ENCODE measurements around the gene XAGE2. TPM values are rescaled to one million over a fixed set of nuclear protein-coding genes. Genes with fewer than 3 reads are reported as not detected.

XAGE2 gene
- total and polyA plus RNA-seq, 2 experiments from 2014 or later: not detected

DNA sequence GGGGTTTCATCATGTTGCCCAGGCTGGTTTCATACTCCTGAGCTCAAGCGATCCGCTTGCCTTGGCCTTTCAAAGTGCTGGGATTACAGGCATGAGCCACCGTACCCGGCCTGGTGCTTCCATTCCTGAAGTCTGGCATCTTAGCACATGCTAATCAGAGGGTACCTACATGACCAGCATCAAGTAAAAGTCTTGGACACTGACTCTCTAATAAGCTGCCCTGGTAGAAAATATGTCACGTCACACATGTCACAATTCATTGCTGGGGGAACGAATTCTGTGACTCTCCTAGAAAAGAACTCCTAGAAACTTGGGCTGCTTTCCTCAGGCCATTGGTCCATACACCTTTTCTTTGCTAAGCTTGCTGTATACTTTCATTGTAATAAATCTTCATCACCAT, 19.1 kb upstream of the XAGE2 start:
- peaks cover 21% of the 10 kb centered on the region; the same call in 1 of the 2 replicates for H3K4me1 ChIP-seq (ENCODE audit: insufficient read depth)
- H3K4me2 ChIP-seq: no peak overlapping the region
- H3F3A ChIP-seq (replicated peaks; ENCODE audit: low read depth): no peaks in the 10 kb centered on the region
- Mint-ChIP-seq H3K27ac (no peak overlapping the region), H3K4me1 (peaks cover 22% of the 10 kb centered on the region), H3K27me3 (ENCODE audit: insufficient read depth, low read depth, poor library complexity) (peaks cover 1% of the 10 kb centered on the region), H3K36me3 (ENCODE audit: low read depth) (no peaks in the 10 kb centered on the region), H3K9me3 (no peaks in the 10 kb centered on the region), H3K4me3 (no peak overlapping the region)
- ATAC-seq (no peak), DNase-seq (ENCODE audit: low spot score) (no peak)
- H3K79me2 ChIP-seq (replicated peaks; ENCODE audit: insufficient read depth): no peaks in the 10 kb centered on the region
- H3K9me2 ChIP-seq (ENCODE audit: insufficient read depth): no peaks in the 10 kb centered on the region
- no peak overlapping the region for H2AFZ ChIP-seq
- H3K4me3 ChIP-seq: no peak overlapping the region
- no peak for TF ChIP-seq STAT1 (IDR thresholded peaks at IDR 0.05; ENCODE audit: unreplicated experiment)
- TF ChIP-seq NANOG (IDR thresholded peaks at IDR 0.05; ENCODE audit: borderline replicate concordance): no peak
- TF ChIP-seq ZNF462 (CRISPR knock-in tag; IDR thresholded peaks at IDR 0.05): no peak
- TF ChIP-seq, protein P1, sequence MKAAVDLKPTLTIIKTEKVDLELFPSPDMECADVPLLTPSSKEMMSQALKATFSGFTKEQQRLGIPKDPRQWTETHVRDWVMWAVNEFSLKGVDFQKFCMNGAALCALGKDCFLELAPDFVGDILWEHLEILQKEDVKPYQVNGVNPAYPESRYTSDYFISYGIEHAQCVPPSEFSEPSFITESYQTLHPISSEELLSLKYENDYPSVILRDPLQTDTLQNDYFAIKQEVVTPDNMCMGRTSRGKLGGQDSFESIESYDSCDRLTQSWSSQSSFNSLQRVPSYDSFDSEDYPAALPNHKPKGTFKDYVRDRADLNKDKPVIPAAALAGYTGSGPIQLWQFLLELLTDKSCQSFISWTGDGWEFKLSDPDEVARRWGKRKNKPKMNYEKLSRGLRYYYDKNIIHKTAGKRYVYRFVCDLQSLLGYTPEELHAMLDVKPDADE (IDR thresholded peaks at IDR 0.05): no peak
- no peak for TF ChIP-seq ZNF331 (CRISPR knock-in tag; IDR thresholded peaks at IDR 0.05; ENCODE audit: low read depth)
- TF ChIP-seq JUNB (IDR thresholded peaks at IDR 0.05; ENCODE audit: unreplicated experiment): no peak
- no peak for TF ChIP-seq CREB1 (CRISPR knock-in tag; IDR thresholded peaks at IDR 0.05; ENCODE audit: low read depth)
- TF ChIP-seq, protein P2, sequence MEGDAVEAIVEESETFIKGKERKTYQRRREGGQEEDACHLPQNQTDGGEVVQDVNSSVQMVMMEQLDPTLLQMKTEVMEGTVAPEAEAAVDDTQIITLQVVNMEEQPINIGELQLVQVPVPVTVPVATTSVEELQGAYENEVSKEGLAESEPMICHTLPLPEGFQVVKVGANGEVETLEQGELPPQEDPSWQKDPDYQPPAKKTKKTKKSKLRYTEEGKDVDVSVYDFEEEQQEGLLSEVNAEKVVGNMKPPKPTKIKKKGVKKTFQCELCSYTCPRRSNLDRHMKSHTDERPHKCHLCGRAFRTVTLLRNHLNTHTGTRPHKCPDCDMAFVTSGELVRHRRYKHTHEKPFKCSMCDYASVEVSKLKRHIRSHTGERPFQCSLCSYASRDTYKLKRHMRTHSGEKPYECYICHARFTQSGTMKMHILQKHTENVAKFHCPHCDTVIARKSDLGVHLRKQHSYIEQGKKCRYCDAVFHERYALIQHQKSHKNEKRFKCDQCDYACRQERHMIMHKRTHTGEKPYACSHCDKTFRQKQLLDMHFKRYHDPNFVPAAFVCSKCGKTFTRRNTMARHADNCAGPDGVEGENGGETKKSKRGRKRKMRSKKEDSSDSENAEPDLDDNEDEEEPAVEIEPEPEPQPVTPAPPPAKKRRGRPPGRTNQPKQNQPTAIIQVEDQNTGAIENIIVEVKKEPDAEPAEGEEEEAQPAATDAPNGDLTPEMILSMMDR (conservative IDR thresholded peaks at IDR 0.05; ENCODE audit: low read depth in 2 of 2): no peak
- TF ChIP-seq POLR2AphosphoS5 (IDR thresholded peaks at IDR 0.05; ENCODE audit: low read depth): no peak
- no peak for TF ChIP-seq EZH2phosphoT487 (IDR thresholded peaks at IDR 0.05; ENCODE audit: unreplicated experiment)
- TF ChIP-seq ZNF114 (CRISPR knock-in tag; IDR thresholded peaks at IDR 0.05): no peak
- H3K27me3 ChIP-seq (ENCODE audit: insufficient read depth): no peaks in the 10 kb centered on the region
- no peaks in the 10 kb centered on the region for H3K36me3 ChIP-seq (ENCODE audit: insufficient read depth)
- no peak overlapping the region for H3K27ac ChIP-seq (ENCODE audit: low read depth)
- no peaks in the 10 kb centered on the region for H4K20me1 ChIP-seq (replicated peaks; ENCODE audit: insufficient read depth)
